SK-N-SH (cell line): ENCODE results near the gene OBI1. TPM values are rescaled to one million over a fixed set of nuclear protein-coding genes. Genes with fewer than 3 reads are reported as not detected.

Experiments used
- CTCF ChIA-PET: fragments of 300-600, 350-600 bp; formaldehyde crosslinking; extraction: SDS; loops from one replicate; lab custom pipeline; 2021; lab: Yijun Ruan, JAX
- POLR2A ChIA-PET: fragments of 350-600 bp; sonication (Branson Sonifier 250); formaldehyde crosslinking; extraction: SDS; loops from one replicate; lab custom pipeline; 2020; ENCODE audit warnings: antibody characterized with exemption, inconsistent platforms; lab: Yijun Ruan, JAX
- DNase-seq: peaks from one replicate; pipeline ENCODE4 v3.0.0; 2012
- H2AFZ ChIP-seq: fragments of 200-600 bp; sonication (generic); 2 replicates; pipeline ENCODE4 v1.8.1; 2016; ENCODE audit warnings: antibody characterized with exemption, mild to moderate bottlenecking, low read depth
- H3F3A ChIP-seq: fragments of 200-600 bp; sonication (generic); replicated peaks from 2 replicates; pipeline ENCODE3; 2016; ENCODE audit warnings: antibody characterized with exemption, mild to moderate bottlenecking; ENCODE audit not compliant: insufficient read depth
- H3K27ac ChIP-seq, 2 experiments: fragments of 200-500 bp in 1 of 2; fragments of 200-600 bp in 1 of 2; sonication (Bioruptor generic) in 1 of 2; sonication (generic), shearing (Covaris generic) in 1 of 2; 2 replicates each; pipeline versions ENCODE4 v1.5.1 to v1.6.1; 2014 to 2016; ENCODE audit warnings: low read depth in 2 of 2, inconsistent platforms in 1 of 2, low read length in 1 of 2, mild to moderate bottlenecking in 1 of 2, mixed read lengths in 1 of 2
- H3K27me3 ChIP-seq: fragments of 200-600 bp; sonication (generic), shearing (Covaris generic); 2 replicates; pipeline ENCODE4 v1.6.1; 2016; ENCODE audit warnings: mixed run types; ENCODE audit not compliant: insufficient read depth
- H3K36me3 ChIP-seq, 2 experiments: fragments of 200-500 bp in 1 of 2; fragments of 200-600 bp in 1 of 2; sonication (Bioruptor generic) in 1 of 2; sonication (generic) in 1 of 2; replicated peaks in 1 of 2; 2 replicates each; pipeline versions ENCODE3 to v1.5.1; 2014 to 2016; ENCODE audit warnings: low read length in 1 of 2, mild to moderate bottlenecking in 1 of 2; ENCODE audit not compliant: insufficient read depth in 2 of 2, control insufficient read depth in 1 of 2
- H3K4me1 ChIP-seq, 2 experiments: fragments of 200-500 bp in 1 of 2; fragments of 200-600 bp in 1 of 2; sonication (Bioruptor generic) in 1 of 2; sonication (generic), shearing (Covaris generic) in 1 of 2; 2 replicates each; pipeline versions ENCODE4 v1.5.1 to v1.6.1; 2014 to 2016; ENCODE audit warnings: low read depth in 1 of 2, low read length in 1 of 2, mixed run types in 1 of 2; ENCODE audit not compliant: insufficient read depth in 2 of 2, control insufficient read depth in 1 of 2
- H3K4me2 ChIP-seq: fragments of 200-600 bp; sonication (generic), shearing (Covaris generic); 2 replicates; pipeline ENCODE4 v1.6.1; 2017; ENCODE audit warnings: mixed run types
- H3K4me3 ChIP-seq, 2 experiments: fragments of 200-500 bp in 1 of 2; fragments of 200-600 bp in 1 of 2; sonication (Bioruptor generic) in 1 of 2; sonication (generic), shearing (Covaris generic) in 1 of 2; 2 replicates each; pipeline versions ENCODE4 v1.5.1 to v1.8.1; 2014 to 2016; ENCODE audit warnings: low read depth in 2 of 2, inconsistent platforms in 1 of 2, low read length in 1 of 2, mild to moderate bottlenecking in 1 of 2, mixed read lengths in 1 of 2, moderate library complexity in 1 of 2
- H3K79me2 ChIP-seq: fragments of 200-600 bp; sonication (generic); 2 replicates; pipeline ENCODE4 v1.8.1; 2017; ENCODE audit warnings: mild to moderate bottlenecking; ENCODE audit not compliant: insufficient read depth
- H3K9ac ChIP-seq: fragments of 200-600 bp; sonication (generic); 2 replicates; pipeline ENCODE4 v1.6.1; 2017; ENCODE audit warnings: mixed run types
- H3K9me2 ChIP-seq: fragments of 200-600 bp; sonication (generic); 2 replicates; pipeline ENCODE4 v1.6.1; 2017; ENCODE audit warnings: mixed run types
- H3K9me3 ChIP-seq: fragments of 200-600 bp; sonication (generic); 2 replicates; pipeline ENCODE4 v1.6.1; 2017; ENCODE audit warnings: mixed run types, mild to moderate bottlenecking, moderate library complexity
- H4K20me1 ChIP-seq: fragments of 200-600 bp; sonication (generic); 2 replicates; pipeline ENCODE4 v1.6.1; 2017; ENCODE audit warnings: mild to moderate bottlenecking, mixed run types; ENCODE audit not compliant: insufficient read depth
- CHD2 ChIP-seq: fragments of 150-350 bp; IDR thresholded peaks from 2 replicates; pipeline ENCODE4 v1.6.1; 2018; ENCODE audit warnings: low read length; ENCODE audit not compliant: partially characterized antibody
- ELF1 ChIP-seq: IDR thresholded peaks from 2 replicates; pipeline ENCODE4 v1.4.0; 2012
- EP300 ChIP-seq, 2 experiments: IDR thresholded peaks; 2 replicates each; pipeline versions ENCODE4 v1.4.0 to v1.6.1; 2012; ENCODE audit warnings: borderline replicate concordance in 1 of 2, low read depth in 1 of 2, low read length in 1 of 2
- EZH2phosphoT487 ChIP-seq: fragments of 200-600 bp; sonication (generic); IDR thresholded peaks from 2 replicates; pipeline ENCODE4 v1.6.1; 2017; ENCODE audit warnings: low read depth, mixed run types, mild to moderate bottlenecking, antibody characterized with exemption, moderate library complexity, borderline replicate concordance
- FOXJ3 ChIP-seq: sonication (generic); formaldehyde crosslinking; IDR thresholded peaks from 2 replicates; pipeline ENCODE4 v1.5.1; 2020; ENCODE audit warnings: mild to moderate bottlenecking, missing genetic modification reagents
- GATA2 ChIP-seq: sonication (generic); formaldehyde crosslinking; IDR thresholded peaks from 2 replicates; pipeline ENCODE4 v1.5.0; 2020; ENCODE audit warnings: mild to moderate bottlenecking, missing genetic modification reagents
- MEF2A ChIP-seq: IDR thresholded peaks from 2 replicates; pipeline ENCODE4 v1.4.0; 2012; ENCODE audit warnings: low read depth, borderline replicate concordance
- MXI1 ChIP-seq: IDR thresholded peaks from 2 replicates; pipeline ENCODE4 v1.6.1; 2012; ENCODE audit warnings: mild to moderate bottlenecking, low read depth, low read length, improper control_type of control experiment
- NFIC ChIP-seq: IDR thresholded peaks from 2 replicates; pipeline ENCODE4 v1.4.0; 2012; ENCODE audit warnings: borderline replicate concordance
- NRF1 ChIP-seq: IDR thresholded peaks from 2 replicates; pipeline ENCODE4 v1.6.1; 2012; ENCODE audit warnings: low read depth, mild to moderate bottlenecking, low read length
- RAD21 ChIP-seq: IDR thresholded peaks from 2 replicates; pipeline ENCODE4 v1.6.1; 2012; ENCODE audit warnings: mild to moderate bottlenecking, low read length
- RCOR1 ChIP-seq: fragments of 150-350 bp; IDR thresholded peaks from 2 replicates; pipeline ENCODE4 v1.6.1; 2017; ENCODE audit warnings: antibody characterized with exemption, low read length
- RFX5 ChIP-seq: IDR thresholded peaks from 2 replicates; pipeline ENCODE4 v1.6.1; 2012; ENCODE audit warnings: mild to moderate bottlenecking, improper control_type of control experiment, low read length
- SMC3 ChIP-seq: IDR thresholded peaks from 2 replicates; pipeline ENCODE4 v1.6.1; 2012; ENCODE audit warnings: low read depth, low read length, improper control_type of control experiment
- TAF1 ChIP-seq: IDR thresholded peaks from 2 replicates; pipeline ENCODE4 v1.6.1; 2012; ENCODE audit warnings: low read depth, mild to moderate bottlenecking, low read length, moderate library complexity, borderline replicate concordance
- TCF12 ChIP-seq: IDR thresholded peaks from 2 replicates; pipeline ENCODE4 v1.4.0; 2012
- TEAD4 ChIP-seq: IDR thresholded peaks from 2 replicates; pipeline ENCODE4 v1.4.0; 2012; ENCODE audit warnings: mild to moderate bottlenecking, borderline replicate concordance; ENCODE audit not compliant: insufficient read depth
- YY1 ChIP-seq: IDR thresholded peaks from 2 replicates; pipeline ENCODE4 v1.4.0; 2012; ENCODE audit warnings: low read depth, mild to moderate bottlenecking
- WGBS: methylation state at CpG from one replicate; pipeline ENCODE4 v1.1.6; 2017; ENCODE audit warnings: low lambda C conversion rate; 5-methylcytosine and 5-hydroxymethylcytosine counted together
- polyA plus RNA-seq, 3 experiments: library from polyadenylated mRNA; depleted of rRNA; stranded (reverse); fragments of >200 nt; gene quantifications; 2 replicates each; pipeline ENCODE4 v1.2.3, GENCODE V29; 2012
- TF ChIP-seq, protein P1 (sequence below): IDR thresholded peaks from 2 replicates; pipeline ENCODE4 v1.6.1; 2012; ENCODE audit warnings: mild to moderate bottlenecking, low read depth, low read length, moderate library complexity
- TF ChIP-seq, protein P2 (sequence below): fragments of 200-600 bp; sonication (generic); IDR thresholded peaks from 2 replicates; pipeline ENCODE4 v1.6.1; 2017; ENCODE audit warnings: antibody characterized with exemption, mild to moderate bottlenecking, moderate library complexity
- TF ChIP-seq, protein P3 (sequence below): IDR thresholded peaks from 2 replicates; pipeline ENCODE4 v1.4.0; 2012; ENCODE audit warnings: low read depth
- TF ChIP-seq, protein P4 (sequence below): IDR thresholded peaks from 2 replicates; pipeline ENCODE4 v1.4.0; 2012; ENCODE audit warnings: low read depth, borderline replicate concordance
- TF ChIP-seq, protein P5 (sequence below): fragments of 150-350 bp; IDR thresholded peaks from 2 replicates; pipeline ENCODE4 v1.6.1; 2016; ENCODE audit warnings: mild to moderate bottlenecking, low read depth, low read length

The OBI1 gene
- polyA plus RNA-seq, 1 of the 3 experiments (the other 2 are of a cell fraction) = 1.8 TPM

DNA sequence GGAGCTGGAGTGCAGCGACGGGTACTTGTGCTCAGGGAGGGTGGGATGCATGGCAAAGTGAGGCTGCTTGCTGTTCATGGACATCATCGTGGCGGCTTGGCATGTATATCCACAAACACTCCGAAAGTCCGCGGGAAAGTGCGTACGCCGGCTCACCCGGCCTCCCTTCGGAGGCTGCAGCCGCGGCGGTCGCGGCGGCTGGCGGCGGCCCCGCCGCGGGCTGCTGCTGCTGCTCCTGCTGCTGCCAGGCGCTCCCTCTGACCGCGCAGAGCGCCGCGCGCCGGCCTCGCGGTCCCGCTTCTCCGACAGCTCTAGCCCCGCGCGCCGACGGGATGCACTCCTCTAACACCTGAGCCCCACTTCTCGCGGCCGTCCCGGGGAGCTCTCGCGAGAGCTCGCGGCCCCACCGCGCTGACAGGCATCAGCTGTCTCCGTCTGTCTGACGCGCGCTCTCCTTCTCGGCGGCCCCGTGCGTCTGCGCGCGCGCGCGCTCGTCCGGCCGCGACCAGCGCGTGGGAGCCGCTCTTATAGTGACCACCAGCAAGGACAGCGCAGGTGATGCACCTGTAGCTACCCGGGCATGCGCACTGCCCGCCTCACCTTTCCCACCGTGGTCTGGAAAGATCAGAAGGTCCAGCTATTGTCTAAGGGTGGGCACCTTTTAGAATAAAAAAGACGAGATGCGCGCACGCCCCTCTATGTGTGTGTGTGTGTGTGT, 55.6 kb downstream of the OBI1 start, which contains the start of gene POU4F1:
Gene POU4F1, minus strand, starts transcription at position 313 of the 718 bp plus-strand sequence. Its CDS starts 226 bp downstream, at position 87.
- POLR2A ChIA-PET = interaction anchor here (0.6 kb wide), 1 partner anchor 9 kb away, joined by 4 read pairs; no protein-coding TSS in a partner anchor
- H3K4me1 ChIP-seq = peaks cover 0 to 14% of the 10 kb centered on the region in 2 experiments; a peak in 1 of 4 replicates
- 0 out of 2 replicates have a peak within 1 kb of the TSS, but pooled peaks have one; percentile 46 for H2AFZ ChIP-seq
- TF ChIP-seq MEF2A = no peak
- no peak for TF ChIP-seq TAF1
- TF ChIP-seq YY1 = no peak
- no peak for TF ChIP-seq TCF12
- TF ChIP-seq SMC3 = no peak
- TF ChIP-seq NRF1 = 0 out of 2 replicates have a peak, but pooled peaks have one; percentile 18
- TF ChIP-seq, protein P1, sequence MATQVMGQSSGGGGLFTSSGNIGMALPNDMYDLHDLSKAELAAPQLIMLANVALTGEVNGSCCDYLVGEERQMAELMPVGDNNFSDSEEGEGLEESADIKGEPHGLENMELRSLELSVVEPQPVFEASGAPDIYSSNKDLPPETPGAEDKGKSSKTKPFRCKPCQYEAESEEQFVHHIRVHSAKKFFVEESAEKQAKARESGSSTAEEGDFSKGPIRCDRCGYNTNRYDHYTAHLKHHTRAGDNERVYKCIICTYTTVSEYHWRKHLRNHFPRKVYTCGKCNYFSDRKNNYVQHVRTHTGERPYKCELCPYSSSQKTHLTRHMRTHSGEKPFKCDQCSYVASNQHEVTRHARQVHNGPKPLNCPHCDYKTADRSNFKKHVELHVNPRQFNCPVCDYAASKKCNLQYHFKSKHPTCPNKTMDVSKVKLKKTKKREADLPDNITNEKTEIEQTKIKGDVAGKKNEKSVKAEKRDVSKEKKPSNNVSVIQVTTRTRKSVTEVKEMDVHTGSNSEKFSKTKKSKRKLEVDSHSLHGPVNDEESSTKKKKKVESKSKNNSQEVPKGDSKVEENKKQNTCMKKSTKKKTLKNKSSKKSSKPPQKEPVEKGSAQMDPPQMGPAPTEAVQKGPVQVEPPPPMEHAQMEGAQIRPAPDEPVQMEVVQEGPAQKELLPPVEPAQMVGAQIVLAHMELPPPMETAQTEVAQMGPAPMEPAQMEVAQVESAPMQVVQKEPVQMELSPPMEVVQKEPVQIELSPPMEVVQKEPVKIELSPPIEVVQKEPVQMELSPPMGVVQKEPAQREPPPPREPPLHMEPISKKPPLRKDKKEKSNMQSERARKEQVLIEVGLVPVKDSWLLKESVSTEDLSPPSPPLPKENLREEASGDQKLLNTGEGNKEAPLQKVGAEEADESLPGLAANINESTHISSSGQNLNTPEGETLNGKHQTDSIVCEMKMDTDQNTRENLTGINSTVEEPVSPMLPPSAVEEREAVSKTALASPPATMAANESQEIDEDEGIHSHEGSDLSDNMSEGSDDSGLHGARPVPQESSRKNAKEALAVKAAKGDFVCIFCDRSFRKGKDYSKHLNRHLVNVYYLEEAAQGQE = no peak
- TF ChIP-seq RCOR1 = no peak
- TF ChIP-seq, protein P2, sequence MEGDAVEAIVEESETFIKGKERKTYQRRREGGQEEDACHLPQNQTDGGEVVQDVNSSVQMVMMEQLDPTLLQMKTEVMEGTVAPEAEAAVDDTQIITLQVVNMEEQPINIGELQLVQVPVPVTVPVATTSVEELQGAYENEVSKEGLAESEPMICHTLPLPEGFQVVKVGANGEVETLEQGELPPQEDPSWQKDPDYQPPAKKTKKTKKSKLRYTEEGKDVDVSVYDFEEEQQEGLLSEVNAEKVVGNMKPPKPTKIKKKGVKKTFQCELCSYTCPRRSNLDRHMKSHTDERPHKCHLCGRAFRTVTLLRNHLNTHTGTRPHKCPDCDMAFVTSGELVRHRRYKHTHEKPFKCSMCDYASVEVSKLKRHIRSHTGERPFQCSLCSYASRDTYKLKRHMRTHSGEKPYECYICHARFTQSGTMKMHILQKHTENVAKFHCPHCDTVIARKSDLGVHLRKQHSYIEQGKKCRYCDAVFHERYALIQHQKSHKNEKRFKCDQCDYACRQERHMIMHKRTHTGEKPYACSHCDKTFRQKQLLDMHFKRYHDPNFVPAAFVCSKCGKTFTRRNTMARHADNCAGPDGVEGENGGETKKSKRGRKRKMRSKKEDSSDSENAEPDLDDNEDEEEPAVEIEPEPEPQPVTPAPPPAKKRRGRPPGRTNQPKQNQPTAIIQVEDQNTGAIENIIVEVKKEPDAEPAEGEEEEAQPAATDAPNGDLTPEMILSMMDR = no peak
- no peak for TF ChIP-seq RFX5
- TF ChIP-seq CHD2 = peak; percentile 96
- no peak for TF ChIP-seq EZH2phosphoT487
- TF ChIP-seq RAD21 = no peak
- TF ChIP-seq MXI1 = 0 out of 2 replicates have a peak, but pooled peaks have one; percentile 25
- TF ChIP-seq, protein P3, sequence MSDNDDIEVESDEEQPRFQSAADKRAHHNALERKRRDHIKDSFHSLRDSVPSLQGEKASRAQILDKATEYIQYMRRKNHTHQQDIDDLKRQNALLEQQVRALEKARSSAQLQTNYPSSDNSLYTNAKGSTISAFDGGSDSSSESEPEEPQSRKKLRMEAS = no peak
- no peak for TF ChIP-seq GATA2 (CRISPR knock-in tag)
- TF ChIP-seq ELF1 = no peak
- no peak for TF ChIP-seq NFIC
- TF ChIP-seq, protein P4, sequence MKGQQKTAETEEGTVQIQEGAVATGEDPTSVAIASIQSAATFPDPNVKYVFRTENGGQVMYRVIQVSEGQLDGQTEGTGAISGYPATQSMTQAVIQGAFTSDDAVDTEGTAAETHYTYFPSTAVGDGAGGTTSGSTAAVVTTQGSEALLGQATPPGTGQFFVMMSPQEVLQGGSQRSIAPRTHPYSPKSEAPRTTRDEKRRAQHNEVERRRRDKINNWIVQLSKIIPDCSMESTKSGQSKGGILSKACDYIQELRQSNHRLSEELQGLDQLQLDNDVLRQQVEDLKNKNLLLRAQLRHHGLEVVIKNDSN = no peak
- TF ChIP-seq TEAD4 = no peak
- TF ChIP-seq FOXJ3 (CRISPR knock-in tag) = no peak
- TF ChIP-seq EP300 (IDR thresholded peaks at IDR 0.05; ENCODE audit: borderline replicate concordance in 1 of 2, low read depth in 1 of 2, low read length in 1 of 2) = no peak
- TF ChIP-seq, protein P5, sequence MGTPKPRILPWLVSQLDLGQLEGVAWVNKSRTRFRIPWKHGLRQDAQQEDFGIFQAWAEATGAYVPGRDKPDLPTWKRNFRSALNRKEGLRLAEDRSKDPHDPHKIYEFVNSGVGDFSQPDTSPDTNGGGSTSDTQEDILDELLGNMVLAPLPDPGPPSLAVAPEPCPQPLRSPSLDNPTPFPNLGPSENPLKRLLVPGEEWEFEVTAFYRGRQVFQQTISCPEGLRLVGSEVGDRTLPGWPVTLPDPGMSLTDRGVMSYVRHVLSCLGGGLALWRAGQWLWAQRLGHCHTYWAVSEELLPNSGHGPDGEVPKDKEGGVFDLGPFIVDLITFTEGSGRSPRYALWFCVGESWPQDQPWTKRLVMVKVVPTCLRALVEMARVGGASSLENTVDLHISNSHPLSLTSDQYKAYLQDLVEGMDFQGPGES = no peak

More for the DNA sequence above, 55.6 kb downstream of the OBI1 start, which contains the start of gene POU4F1:
- peaks cover 93% of the 10 kb centered on the region for H3K27me3 ChIP-seq
- H3K9me2 ChIP-seq = no peaks in the 10 kb centered on the region
- no peak within 1 kb of the TSS for H3K27ac ChIP-seq
- H3K79me2 ChIP-seq = no peaks in the 10 kb centered on the region
- CTCF ChIA-PET = interaction anchor here (1.2 to 1.8 kb wide), 7 partner anchors 10 to 466 kb away, joined by 3 to 6 read pairs (median 4); no protein-coding TSS in a partner anchor
- peak within 1 kb of the TSS; percentile 45 to 50; a peak in 3 of 4 replicates for H3K4me3 ChIP-seq
- peak within 1 kb of the TSS; percentile 66; the same call in 1 of the 2 replicates for H3K4me2 ChIP-seq
- peak; percentile 90 for DNase-seq
- no peaks in the 10 kb centered on the region for H3K36me3 ChIP-seq
- no peak within 1 kb of the TSS for H3K9ac ChIP-seq
- H4K20me1 ChIP-seq = no peaks in the 10 kb centered on the region
- 0% methylated on average over 16 of the region's 80 CpGs for WGBS
- peaks cover 4% of the 10 kb centered on the region for H3F3A ChIP-seq
- no peaks in the 10 kb centered on the region for H3K9me3 ChIP-seq
